SHP77 (cell line): ENCODE measurements around the gene OR1D2.
"Not testable (repeated sequence)": the region's sequence is repeated elsewhere in the genome, so short reads cannot be mapped to it uniquely, and the experiment has no call there.

Experiments used
- DNase-seq, 2 experiments: peaks; one replicate each; lab custom pipeline; 2025; lab: John Stamatoyannopoulos, UW

OR1D2 gene, protein sequence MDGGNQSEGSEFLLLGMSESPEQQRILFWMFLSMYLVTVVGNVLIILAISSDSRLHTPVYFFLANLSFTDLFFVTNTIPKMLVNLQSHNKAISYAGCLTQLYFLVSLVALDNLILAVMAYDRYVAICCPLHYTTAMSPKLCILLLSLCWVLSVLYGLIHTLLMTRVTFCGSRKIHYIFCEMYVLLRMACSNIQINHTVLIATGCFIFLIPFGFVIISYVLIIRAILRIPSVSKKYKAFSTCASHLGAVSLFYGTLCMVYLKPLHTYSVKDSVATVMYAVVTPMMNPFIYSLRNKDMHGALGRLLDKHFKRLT

DNA sequence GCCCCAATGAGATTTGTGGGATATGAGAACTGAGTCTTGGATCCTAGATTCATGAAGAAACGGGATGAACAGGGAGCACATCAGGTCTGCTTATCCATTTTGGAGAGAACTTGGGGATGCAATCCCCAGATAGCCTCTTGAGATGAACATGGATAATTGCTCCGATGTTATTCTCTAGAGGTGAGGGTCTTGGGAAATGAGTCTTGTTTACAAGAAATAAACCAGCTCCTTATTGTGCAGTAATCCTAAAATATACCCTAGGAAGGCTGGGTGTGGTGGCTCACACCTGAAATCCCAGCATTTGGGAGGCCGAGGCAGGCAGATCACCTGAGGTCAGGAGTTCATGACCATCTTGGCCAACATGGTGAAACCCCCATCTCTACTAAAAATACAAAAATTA lies at the start of gene OR1D2:
Gene OR1D2 (minus strand): TSS at position 101 of the 400 bp plus-strand sequence. CDS start 11,426 bp downstream, outside the sequence.
- no peak for DNase-seq

DNA sequence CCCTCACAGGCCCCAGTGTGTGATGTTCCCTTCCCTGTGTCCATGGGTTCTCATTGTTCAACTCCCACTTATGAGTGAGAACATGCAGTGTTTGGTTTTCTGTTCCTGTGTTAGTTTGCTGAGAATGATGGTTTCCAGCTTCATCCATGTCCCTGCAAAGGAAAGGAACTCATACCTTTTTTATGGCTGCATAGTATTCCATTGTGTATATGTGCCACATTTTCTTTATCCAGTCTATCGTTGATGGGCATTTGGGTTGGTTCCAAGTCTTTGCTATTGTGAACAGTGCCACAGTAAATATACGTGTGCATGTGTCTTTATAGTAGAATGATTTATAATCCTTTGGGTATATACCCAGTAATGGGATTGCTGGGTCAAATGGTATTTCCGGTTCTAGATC lies 33.3 kb upstream of the OR1D2 start:
- DNase-seq: not testable (repeated sequence)

DNA sequence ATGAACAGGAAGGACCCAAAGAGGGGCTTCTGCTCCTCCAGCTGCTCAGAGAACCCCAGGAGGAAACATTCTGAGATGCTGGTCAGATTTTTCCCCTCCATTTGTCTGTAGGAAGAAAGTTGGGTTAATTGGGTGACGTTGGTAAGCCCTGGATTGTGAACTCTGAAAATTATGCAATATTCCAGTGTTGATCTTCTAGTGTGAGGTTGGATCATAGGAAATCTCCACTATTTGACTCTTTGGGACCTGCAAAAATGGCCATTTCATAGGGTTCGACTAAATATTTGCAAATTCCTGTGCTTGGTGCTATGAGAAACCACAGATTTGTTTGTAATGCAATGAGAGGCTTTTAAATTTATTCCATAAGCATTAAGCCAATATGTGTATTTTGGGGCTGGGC lies 23.2 kb upstream of the OR1D2 start, which contains the start of gene OR1G1:
Gene OR1G1 (minus strand): TSS at position 101 of the 400 bp plus-strand sequence. CDS start 0 bp downstream, at position 101.
- no peak for DNase-seq

DNA sequence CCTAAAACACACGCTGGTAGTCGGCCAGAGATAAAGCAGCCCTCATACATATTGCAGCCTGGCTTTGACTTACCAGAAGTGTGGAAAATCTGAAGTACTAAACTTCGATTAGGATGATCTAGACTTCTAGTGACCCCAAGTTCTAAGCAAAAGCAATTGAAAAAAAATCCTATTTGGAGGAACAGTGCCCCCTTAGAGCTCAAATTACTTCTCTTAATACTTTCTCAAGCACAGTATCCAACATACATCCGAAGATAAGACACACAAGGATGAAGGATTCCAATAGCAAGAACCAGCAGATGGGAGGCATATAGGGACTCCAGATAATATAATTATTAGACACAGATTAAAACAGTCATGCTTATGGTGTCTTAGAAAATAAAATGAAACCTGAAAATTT lies 30.4 kb downstream of the OR1D2 start:
- not testable (repeated sequence) for DNase-seq

DNA sequence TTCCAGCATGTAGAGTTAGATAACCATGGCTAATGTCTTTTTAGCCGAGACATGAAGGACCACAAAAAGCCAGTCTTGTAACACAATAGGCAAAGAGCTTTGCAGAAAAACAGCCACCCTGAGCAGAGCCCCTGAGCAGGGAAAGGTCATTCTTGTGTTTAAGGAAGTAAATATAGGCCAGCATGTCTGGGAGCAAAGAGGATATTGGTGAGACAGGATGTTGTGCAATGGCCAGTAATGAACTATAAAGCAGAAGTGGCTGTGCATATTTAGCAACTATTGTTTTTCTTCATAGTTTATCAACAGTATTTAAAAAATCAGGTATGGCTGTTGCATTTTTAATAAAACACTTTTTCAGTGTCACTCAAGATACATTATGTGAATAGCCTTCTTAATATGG lies 39.0 kb downstream of the OR1D2 start:
- DNase-seq: not testable (repeated sequence)

DNA sequence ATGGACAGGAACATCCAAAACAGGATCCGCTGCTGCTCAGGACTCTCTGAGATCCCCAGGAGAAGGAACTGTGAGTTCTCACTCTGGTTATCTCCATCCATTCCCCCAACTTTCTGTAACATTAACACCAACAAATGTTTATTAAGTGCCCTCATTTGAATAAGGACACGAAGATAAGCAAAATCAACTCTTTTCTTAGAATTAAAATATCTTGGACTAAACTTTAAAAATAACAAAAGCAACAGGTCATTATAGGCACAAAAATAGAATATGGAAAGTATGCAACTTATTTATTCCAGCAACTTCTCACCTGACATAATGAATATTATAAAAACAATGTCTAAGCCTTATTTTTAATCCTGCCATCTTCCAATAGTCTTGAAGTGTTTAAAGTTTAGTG lies 40.7 kb downstream of the OR1D2 start, which contains the start of gene OR1D5:
Gene OR1D5 (minus strand): TSS at position 101 of the 400 bp plus-strand sequence. CDS start 0 bp downstream, at position 101.
- DNase-seq: not testable (repeated sequence)

DNA sequence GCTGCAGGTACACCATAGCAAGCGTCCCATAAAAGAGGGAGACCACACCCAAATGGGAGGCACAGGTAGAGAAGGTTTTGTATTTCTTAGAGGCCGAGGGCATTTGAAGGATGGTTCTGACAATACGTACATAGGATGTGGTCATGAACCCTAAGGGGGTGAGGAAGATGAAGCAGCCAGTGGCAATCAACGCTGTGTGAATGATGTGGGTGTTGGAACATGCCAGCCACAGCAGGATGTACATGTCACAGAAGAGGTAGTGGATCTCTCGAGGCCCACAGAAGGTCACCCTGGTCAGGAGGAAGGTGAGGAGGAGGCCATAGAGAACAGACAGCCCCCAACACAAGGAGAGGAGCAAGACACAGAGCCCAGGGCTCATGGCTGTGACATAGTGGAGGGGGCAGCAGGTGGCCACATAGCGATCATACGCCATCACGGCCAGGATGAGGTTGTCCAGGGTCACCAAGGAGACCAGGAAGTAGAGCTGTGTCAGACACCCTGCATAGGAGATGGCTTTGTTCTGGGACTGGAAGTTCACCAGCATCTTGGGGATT lies 41.3 kb downstream of the OR1D2 start:
- DNase-seq: not testable (repeated sequence)

DNA sequence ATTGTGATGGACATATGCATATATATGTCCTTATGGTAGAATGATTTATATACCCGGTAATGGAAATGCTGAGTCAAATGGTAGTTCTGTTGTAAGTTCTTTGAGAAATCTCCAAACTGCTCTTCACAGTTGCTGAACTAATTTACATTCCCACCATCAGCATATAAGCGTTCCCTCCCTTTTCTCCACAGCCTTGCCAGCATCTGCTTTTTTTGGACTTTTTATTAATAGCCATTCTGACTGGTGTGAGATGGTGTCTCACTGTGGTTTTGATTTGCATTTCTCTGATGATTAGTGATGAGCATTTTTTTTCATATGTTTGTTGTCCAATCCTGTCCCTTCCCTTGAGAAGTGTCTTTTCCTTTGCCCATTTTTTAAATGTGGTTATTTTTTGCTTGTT lies 49.4 kb downstream of the OR1D2 start:
- DNase-seq: not testable (repeated sequence)

DNA sequence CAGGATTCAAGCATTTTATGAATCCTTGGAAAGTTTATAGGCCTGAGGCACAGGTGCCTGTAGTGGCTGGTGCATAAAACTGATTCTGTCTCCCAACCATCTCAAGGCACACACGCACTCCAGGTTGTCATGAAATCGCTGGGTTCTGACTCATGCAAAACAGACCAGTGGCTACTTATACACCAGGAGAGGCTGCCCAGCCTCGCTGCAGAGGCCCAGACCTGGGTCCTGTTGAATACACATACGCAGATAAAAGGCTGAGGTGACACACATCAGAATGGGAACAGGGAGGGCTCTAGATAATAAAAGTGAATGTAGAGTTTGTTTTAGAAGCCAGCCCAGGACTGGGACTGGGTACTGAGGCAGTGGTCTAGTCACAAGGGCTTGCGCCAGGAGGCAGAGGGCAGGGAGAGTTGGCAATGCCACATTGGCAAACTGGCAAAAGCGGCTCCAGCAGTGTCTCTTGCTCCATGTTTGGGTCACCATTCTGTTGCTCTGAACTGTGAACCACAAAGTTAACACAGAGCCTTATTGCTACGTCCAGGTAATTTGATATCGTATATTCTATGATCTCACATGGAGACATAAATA lies 54.4 kb downstream of the OR1D2 start:
- peak in 1 of 2 experiments; percentile 13 for DNase-seq

DNA sequence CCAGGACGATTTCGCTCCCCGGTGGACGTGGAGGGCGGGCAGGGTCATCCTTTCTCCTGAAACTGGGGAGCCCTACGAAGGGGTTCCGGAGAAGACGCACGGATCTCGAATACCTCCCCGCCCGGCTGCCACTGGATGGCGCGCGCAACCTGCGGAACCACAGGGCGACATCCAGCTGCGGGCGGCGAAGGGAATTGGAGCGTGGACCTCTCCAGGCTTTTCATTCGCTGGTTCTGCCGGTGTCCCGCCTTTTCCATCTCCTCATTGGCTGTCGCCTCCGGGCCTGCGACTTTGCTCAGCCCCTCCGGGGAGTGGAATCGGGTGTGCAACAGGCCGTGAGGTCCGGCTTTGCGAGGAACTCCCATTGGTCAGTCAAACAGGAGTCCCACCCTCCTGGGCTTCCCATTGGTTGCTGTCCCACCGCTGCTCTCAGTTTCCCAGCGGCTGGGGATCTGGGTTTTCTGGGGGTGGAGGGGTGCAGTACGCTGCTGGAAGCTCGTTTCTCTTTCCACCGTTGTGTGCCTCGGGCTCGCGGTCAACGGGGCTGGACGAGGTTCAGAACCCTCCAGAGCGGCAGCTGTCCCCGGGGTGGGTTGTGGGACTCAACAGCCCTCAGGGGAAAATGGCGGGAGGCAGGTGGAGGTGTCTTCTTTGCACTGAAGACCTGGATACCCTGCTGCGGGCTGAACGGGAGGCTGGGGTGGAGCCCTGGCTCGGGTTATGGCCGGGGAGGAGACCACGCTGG lies 55.3 kb downstream of the OR1D2 start:
- DNase-seq: peak; percentile 99 to 100

DNA sequence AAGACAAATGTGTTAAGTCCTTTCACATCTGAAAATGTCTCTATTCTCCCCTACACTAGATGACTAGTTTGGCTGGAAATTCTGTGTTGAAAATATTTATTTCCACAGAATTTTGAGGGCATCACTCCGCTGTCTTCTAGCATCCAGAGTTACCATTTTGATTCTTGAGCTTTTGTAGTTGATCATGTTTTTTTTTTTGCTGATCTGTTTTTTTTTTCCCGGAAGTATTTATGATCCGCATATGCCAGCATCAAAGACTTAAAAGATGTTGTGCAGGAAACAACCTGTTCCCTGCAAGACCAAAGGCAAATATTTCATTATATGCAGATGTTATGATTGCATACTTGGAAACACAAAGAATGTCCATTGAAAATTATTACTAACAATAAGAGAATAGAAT lies 57.5 kb downstream of the OR1D2 start:
- no peak for DNase-seq

DNA sequence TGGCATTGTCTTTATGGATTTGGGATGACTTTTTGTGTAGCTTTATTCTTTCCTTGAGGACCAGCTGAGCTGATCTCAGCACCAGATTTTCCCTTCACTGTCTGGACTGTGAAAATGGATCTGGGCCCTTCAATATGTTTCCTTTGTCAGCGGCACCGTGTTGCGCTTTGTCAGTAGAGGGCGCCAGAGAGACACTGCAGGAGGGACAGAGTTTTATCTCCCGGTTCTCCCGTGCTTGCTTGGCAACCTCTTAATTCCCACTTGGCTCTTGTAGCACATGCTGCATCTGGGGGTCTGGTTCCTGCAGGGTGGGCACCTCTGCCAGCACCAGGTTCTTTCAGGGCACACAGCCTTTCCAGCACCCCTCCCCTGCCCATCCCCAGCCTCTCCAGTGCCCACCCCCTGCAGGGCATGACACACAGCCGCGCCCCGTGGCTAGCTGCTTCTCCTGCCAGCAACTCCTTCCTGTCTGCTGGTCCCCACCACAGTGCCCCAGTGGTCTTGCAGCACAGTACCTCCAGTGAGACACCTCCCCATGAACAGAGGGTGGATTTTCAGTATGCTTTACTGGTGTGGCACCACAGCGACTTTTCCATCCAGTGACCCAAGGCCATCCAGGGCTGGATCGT lies 60.4 kb downstream of the OR1D2 start:
- DNase-seq: peak in 1 of 2 experiments; percentile 50

DNA sequence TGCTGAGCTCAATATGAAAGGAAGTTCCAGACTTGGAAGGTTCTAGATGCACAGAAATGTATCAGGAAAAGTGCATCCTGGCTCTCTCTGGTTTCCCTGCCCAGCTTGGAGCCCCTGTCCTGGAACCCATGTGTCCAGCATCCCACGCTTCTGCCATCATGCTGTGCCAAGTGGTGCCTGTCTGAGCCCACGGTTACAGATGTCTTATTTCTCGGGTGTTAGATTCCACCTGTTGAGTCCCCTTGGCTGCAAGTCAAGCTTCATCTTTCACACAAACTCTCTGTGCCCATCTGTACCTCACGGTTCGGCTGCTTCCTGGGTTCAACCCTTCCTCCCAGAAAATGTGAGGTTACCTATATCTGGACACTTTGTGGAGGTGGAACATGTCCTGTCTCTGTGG lies 63.3 kb downstream of the OR1D2 start:
- DNase-seq: no peak

DNA sequence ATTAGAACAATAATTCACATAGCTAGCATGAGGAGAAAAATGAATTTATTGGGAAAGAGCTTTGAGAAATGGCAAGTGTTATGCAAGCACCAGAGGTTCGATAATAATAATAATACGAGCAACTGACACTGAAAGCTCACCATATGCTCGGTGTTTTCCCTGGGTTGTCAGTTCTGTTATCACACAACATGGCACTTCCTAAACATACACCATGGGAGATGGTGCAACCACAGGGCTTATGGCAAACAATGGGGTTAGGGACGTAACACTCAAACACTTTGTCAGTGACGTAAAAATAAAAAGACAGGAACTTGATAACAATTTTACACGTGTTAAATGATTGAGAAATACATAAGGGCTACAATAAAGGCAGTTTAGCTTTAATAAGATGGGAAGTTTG lies 64.5 kb downstream of the OR1D2 start:
- DNase-seq: no peak

DNA sequence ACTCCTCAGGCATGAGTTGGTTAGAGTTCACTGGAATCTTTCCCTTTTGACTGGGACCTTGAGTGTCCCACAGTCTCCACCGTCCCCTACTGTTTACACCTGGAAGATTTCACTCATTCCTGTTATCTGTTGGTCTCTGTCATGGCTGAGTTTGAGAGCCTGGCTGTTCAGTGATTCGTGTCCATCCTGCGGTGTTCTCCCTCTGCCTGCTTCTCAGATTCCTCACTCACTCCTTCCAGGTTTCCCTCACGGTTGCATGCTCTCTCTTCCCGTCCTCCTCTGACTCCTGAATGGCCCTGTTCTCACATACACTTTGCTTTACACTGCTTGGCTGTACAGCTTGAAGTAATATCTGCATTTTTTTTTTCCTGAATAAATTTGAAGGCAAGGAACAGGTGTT lies 65.3 kb downstream of the OR1D2 start:
- DNase-seq: no peak
